IPS-18a (cell line): ENCODE results near the gene PER1.
"Not testable (repeated sequence)": the region's sequence is repeated elsewhere in the genome, so short reads cannot be mapped to it uniquely, and the experiment has no call there.

Experiments used
- H3K27ac ChIP-seq: one replicate; pipeline ENCODE4 v1.5.1; 2013; ENCODE audit warnings: low read length
- H3K27me3 ChIP-seq: one replicate; pipeline ENCODE4 v1.6.1; 2013; ENCODE audit warnings: mild to moderate bottlenecking, low read length; ENCODE audit not compliant: control insufficient read depth, insufficient read depth
- H3K36me3 ChIP-seq: one replicate; pipeline ENCODE4 v1.6.1; 2013; ENCODE audit warnings: low read depth, low read length; ENCODE audit not compliant: control insufficient read depth
- H3K4me1 ChIP-seq: one replicate; pipeline ENCODE4 v1.6.1; 2013; ENCODE audit warnings: low read depth, low read length; ENCODE audit not compliant: control insufficient read depth
- H3K4me3 ChIP-seq: one replicate; pipeline ENCODE4 v1.5.1; 2013; ENCODE audit warnings: low read length
- H3K9ac ChIP-seq: one replicate; pipeline ENCODE4 v1.6.1; 2013; ENCODE audit warnings: mild to moderate bottlenecking, low read length, moderate library complexity
- H3K9me3 ChIP-seq: one replicate; pipeline ENCODE4 v1.6.1; 2013; ENCODE audit warnings: low read depth, low read length; ENCODE audit not compliant: control insufficient read depth

PER1 gene

DNA sequence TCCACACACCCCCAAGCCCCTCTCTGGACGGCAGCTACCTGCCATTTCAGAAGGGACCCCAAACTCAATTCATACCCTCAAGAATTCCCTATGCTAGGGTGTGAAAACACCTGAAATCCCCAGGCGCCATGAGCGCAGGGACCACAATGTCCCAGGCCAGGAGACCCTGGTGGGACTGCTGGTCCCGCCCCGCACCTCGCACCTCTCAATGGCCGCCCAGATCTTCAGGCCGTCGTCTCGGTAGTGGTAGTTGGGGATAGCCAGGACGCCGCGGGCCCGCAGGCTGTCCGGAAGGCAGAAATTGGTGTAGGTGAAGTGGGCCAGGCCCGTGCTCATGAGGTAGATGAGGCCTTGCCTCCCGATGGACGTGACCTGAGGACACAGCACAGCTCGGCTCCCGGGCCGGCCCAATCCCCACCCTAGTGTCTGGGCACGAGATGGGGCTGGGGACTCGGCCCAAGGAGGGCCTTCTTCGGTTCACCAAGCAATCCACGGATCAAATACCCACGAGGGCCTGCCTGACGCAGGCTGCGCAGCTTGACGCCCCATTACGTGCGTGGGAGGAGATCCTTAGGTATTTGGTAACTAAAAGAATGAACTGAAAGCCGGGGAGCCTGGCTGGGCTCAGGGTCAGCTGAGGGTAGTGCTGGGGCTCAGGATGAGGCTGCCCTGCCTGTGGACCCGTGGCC, 43.1 kb downstream of the PER1 start:
- Histone ChIP-seq H3K36me3 (no peaks in the 10 kb centered on the region), H3K27ac (no peak overlapping the region), H3K4me1 (no peaks in the 10 kb centered on the region), H3K9ac (no peak overlapping the region), H3K9me3 (no peaks in the 10 kb centered on the region), H3K4me3 (no peak overlapping the region), H3K27me3 (peaks cover 49% of the 10 kb centered on the region)

DNA sequence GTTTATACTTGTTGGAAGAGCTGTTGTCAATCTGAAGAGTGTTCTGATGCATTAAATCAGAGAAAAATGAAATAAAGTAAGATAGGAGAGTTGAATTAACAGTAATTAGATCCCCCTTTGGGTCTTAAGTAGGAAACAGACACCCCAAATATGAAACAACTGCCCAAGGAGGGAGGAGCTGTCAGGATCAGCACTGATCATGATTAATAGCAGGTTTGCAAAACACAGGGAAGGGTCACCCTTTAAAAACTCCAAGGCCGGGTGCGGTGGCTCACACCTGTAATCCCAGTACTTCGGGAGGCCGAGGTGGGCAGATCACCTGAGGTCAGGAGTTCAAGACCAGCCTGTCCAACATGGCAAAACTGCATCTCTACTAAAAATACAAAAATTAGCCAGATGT, 45.2 kb downstream of the PER1 start:
- H3K27me3 ChIP-seq, result peaks cover 37% of the 10 kb centered on the region
- H3K4me3 ChIP-seq, H3K36me3 ChIP-seq, H3K27ac ChIP-seq, H3K9ac ChIP-seq, H3K4me1 ChIP-seq, H3K9me3 ChIP-seq: not testable (repeated sequence)

DNA sequence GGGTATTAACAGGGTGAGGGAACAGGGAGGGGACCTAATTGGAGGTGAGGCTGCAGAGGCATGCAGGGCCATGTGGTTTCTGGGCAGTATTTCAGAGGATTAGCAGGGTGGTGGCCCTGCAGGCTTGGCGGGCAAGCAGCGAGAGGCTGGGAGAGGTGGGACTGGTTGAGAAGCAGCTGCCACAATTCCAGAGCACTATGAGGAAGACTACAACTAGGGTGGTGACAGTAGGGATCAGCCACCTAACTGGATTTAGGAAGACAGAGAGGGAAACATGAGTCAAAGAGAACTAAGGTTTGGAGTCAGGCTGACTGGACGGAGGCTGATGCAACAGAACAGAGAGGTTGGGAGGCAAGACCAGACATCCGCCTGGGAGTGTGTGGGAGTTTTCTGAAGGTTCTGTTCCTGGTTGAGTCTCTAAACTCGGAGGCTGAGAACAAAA, 46.2 kb downstream of the PER1 start:
- Histone ChIP-seq H3K4me3 (no peak overlapping the region), H3K9me3 (no peaks in the 10 kb centered on the region), H3K36me3 (no peaks in the 10 kb centered on the region), H3K27ac (no peak overlapping the region), H3K27me3 (peaks cover 27% of the 10 kb centered on the region), H3K4me1 (no peaks in the 10 kb centered on the region), H3K9ac (peak overlapping the region; percentile 10)

DNA sequence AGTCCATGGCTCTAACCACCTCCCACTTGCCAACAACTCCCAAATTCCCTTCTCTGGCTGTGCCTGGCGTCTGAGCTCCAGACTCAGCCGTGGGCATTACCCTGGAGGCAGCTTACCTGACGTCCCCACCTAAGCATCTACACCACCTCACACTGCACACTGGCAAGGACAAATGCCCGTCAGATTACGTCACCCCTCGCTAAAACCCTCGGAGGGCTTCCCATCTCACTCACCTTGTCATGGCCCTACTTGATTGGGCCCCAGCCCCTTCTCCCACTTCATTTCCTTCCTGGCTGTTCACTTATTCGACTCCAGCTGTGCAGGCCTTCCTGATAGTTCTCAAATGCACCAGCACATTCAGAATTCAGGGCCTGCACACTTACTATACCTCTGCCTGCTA, 47.3 kb downstream of the PER1 start:
- H3K4me3 ChIP-seq, result no peak overlapping the region
- H3K9ac ChIP-seq, result no peak overlapping the region
- H3K27me3 ChIP-seq, result peaks cover 17% of the 10 kb centered on the region
- H3K4me1 ChIP-seq, result no peaks in the 10 kb centered on the region
- H3K36me3 ChIP-seq, result no peaks in the 10 kb centered on the region
- no peaks in the 10 kb centered on the region for H3K9me3 ChIP-seq
- no peak overlapping the region for H3K27ac ChIP-seq

DNA sequence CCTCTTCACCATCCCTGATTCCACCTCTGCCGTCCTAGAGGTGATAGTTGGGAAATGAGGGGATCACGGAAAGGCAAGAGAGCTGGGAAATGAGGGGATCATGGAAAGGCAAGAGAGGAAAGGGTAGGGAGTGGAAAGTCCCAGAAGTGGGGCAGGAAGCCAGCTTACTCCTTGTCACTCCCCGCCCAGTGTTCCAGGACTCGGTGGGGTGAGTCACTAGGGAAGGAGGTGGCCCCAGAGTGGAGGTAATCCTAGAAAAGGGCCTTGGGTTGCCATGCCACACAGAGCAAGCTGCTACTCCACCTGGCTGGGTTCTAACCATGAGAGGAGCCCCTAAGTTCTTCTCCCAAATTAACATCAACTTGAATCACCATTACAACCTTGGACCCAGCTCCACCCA, 48.7 kb downstream of the PER1 start:
- no peak overlapping the region for H3K27ac ChIP-seq
- peaks cover 6% of the 10 kb centered on the region for H3K27me3 ChIP-seq
- H3K4me1 ChIP-seq, result no peaks in the 10 kb centered on the region
- no peaks in the 10 kb centered on the region for H3K9me3 ChIP-seq
- no peaks in the 10 kb centered on the region for H3K36me3 ChIP-seq
- H3K9ac ChIP-seq, result no peak overlapping the region
- H3K4me3 ChIP-seq, result no peak overlapping the region

DNA sequence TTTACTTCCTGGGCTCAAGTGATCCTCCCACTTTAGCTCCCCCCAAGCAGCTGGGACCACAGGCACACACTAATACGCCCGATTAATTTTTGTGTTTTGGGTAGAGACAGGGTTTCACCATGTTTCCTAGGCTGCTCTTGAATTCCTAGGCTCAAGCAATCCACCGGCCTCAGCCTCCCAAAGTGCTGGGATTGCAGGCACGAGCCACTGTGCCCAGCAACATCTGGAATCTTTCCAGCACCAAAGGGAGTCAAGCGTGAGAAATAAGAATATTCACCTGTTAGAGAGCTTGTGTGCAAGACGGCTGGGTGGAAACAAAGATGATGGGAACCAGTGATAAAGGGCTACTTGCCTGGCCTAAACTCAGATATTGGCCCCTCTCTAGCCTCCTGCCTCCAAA, 50.5 kb downstream of the PER1 start:
- no peaks in the 10 kb centered on the region for H3K27me3 ChIP-seq
- H3K4me1 ChIP-seq, result no peaks in the 10 kb centered on the region
- no peak overlapping the region for H3K9ac ChIP-seq
- no peak overlapping the region for H3K27ac ChIP-seq
- H3K9me3 ChIP-seq, result no peaks in the 10 kb centered on the region
- no peaks in the 10 kb centered on the region for H3K36me3 ChIP-seq
- no peak overlapping the region for H3K4me3 ChIP-seq

DNA sequence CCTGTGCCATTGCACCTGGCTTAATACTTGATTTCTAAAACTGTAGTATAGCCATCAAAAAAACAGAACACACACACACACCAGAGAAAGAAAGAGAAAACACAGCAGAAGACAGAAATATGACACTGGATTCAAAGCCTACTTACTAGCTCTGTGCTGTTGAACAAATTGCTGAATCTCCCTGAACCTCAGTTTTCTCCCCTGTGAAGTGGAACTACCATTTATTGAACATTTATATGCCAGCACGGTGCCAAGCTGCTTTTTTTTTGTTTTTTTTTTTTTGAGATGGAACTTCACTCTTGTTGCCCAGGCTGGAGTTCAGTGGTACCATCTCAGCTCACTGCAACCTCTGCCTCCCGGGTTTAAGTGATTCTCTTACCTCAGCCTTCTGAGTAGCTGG, 51.4 kb downstream of the PER1 start:
- no peak overlapping the region for H3K9ac ChIP-seq
- peaks cover 3% of the 10 kb centered on the region for H3K27me3 ChIP-seq
- no peaks in the 10 kb centered on the region for H3K4me1 ChIP-seq
- H3K9me3 ChIP-seq, result no peaks in the 10 kb centered on the region
- H3K27ac ChIP-seq, result no peak overlapping the region
- H3K4me3 ChIP-seq, result no peak overlapping the region
- H3K36me3 ChIP-seq, result no peaks in the 10 kb centered on the region

DNA sequence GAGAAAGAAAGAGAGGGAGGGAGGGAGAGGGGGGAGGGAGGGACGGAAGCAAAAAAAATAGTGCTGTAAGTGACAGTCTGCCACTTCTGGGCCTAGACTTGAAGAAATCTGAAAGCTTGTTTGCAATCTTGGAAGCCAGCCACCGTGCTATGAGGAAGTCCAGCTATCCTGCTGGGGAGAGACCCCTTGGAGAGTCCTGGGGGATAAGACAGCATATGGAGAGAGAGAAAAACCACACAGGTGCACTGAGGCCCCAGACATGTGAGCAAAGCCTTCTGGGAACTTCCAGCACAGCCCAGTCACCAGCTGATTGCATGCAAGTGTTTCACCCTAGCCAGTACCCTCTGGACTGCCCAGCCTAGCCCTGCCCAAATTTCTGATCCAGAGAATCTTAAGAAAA, 52.1 kb downstream of the PER1 start:
- Histone ChIP-seq H3K27me3 (peaks cover 4% of the 10 kb centered on the region), H3K9ac (no peak overlapping the region), H3K36me3 (no peaks in the 10 kb centered on the region), H3K4me3 (no peak overlapping the region), H3K4me1 (no peaks in the 10 kb centered on the region), H3K27ac (no peak overlapping the region), H3K9me3 (no peaks in the 10 kb centered on the region)

DNA sequence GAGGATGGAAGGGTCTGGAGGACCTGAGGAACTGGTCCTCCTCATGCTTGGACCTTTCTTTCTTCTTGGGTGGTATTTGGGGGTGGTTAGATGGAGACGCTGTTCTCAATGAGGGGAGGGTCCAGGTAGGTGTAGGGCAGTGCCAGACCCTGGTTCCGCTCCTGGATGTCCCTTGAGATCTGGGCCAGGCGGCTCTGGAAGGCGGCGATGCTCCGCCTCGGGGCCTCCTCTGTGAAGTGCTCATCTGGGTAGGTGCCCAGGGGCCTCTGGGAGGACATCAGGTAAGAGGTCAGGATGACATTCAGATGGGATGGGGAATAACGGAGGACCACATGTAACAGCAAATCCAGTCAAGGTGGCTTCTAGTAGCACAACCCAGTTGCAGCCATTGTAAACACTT, 55.7 kb downstream of the PER1 start:
- Histone ChIP-seq H3K4me1 (no peaks in the 10 kb centered on the region), H3K9ac (no peak overlapping the region), H3K27ac (no peak overlapping the region), H3K4me3 (no peak overlapping the region), H3K9me3 (no peaks in the 10 kb centered on the region), H3K36me3 (no peaks in the 10 kb centered on the region), H3K27me3 (peaks cover 4% of the 10 kb centered on the region)

DNA sequence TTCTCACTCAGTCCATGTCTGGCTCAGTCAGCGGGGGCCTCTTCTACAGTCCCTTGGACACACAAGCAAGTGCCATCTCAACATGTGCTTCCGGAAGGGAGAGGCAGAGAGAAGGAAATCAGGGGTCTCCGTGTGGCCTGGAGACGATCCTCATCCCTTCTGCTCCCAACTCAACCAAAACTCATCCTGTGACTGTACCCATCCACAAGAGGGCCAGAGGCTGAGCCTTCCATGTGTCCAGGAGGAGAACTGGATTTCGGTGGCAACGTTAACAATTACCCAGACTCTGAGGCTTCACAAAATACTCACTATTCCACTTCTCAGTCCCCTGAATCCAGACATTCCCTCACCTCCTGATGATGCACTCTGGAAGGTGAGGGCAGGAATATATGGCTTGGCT, 56.8 kb downstream of the PER1 start:
- Histone ChIP-seq H3K27ac (no peak overlapping the region), H3K36me3 (no peaks in the 10 kb centered on the region), H3K9ac (no peak overlapping the region), H3K4me3 (no peak overlapping the region), H3K4me1 (no peaks in the 10 kb centered on the region), H3K27me3 (peaks cover 4% of the 10 kb centered on the region), H3K9me3 (no peaks in the 10 kb centered on the region)

DNA sequence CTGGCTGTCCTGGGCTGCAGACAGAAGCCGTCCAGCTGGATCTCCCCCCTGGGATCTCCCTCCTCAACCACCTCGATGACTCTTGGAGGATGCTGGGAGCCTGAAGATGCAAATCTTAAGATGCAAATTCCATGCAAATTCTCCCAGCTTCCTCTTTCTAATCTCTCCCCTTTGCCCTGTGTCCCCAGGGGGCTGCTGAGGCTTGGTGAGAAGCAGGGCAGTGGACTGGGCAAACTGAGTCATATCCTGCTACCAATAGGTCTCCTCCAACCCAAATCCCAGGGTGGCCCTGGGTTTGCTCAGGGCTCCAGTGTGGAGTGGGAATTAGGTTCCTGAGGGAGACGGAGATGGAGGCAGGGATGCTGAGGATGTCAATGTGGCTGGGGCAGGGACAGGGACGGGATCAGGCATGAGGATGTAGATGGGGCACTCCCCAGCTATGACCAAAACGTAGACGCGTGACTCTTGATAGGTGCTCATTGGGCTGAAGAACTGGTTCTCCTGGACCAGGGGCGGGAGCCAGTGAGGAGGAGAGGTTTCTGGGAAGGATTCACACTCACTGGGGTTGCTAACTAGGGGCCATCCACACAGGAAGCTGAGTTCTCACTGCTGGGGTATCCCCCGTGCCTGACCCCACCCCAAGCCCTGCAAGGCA, 61.0 kb downstream of the PER1 start:
- H3K27me3 ChIP-seq, result peaks cover 4% of the 10 kb centered on the region
- no peaks in the 10 kb centered on the region for H3K9me3 ChIP-seq
- no peak overlapping the region for H3K9ac ChIP-seq
- H3K4me1 ChIP-seq, result no peaks in the 10 kb centered on the region
- H3K27ac ChIP-seq, result no peak overlapping the region
- no peaks in the 10 kb centered on the region for H3K36me3 ChIP-seq
- H3K4me3 ChIP-seq, result no peak overlapping the region
